Lung (tissue), 12 donors: ENCODE measurements around the gene ITGB6. TPM values are rescaled to one million over a fixed set of nuclear protein-coding genes. Genes with fewer than 3 reads are reported as not detected.

Source experiments
- ATAC-seq: fragments of 200-7000 bp; cut with Tn5 transposase; one replicate; pipeline ENCODE4 v1.9.1; 2020; ENCODE audit warnings: moderate number of reproducible peaks; ENCODE audit not compliant: insufficient read depth, low FRiP score
- DNase-seq, 3 donors: peaks; one replicate each; pipeline ENCODE4 v3.0.0-alpha.2; 2013 to 2017
- H3K27ac ChIP-seq, 2 donors: one replicate each; pipeline ENCODE4 v1.5.1; 2013; ENCODE audit warnings: mild to moderate bottlenecking in 2 of 2, moderate library complexity in 2 of 2, control low read depth in 1 of 2, inconsistent platforms in 1 of 2, low read depth in 1 of 2, low read length in 1 of 2
- H3K27me3 ChIP-seq, 3 donors: one replicate each; pipeline ENCODE4 v1.5.1; 2013; ENCODE audit warnings: low read length in 2 of 3; ENCODE audit not compliant: control insufficient read depth in 3 of 3, insufficient read depth in 3 of 3
- H3K36me3 ChIP-seq, 4 donors: one replicate each; pipeline ENCODE4 v1.5.1; 2013; ENCODE audit warnings: low read length in 4 of 4, mild to moderate bottlenecking in 1 of 4, moderate library complexity in 1 of 4; ENCODE audit not compliant: control insufficient read depth in 4 of 4, insufficient read depth in 4 of 4
- H3K4me1 ChIP-seq, 5 donors: one replicate each; pipeline ENCODE4 v1.5.1; 2013; ENCODE audit warnings: low read length in 5 of 5, mild to moderate bottlenecking in 2 of 5, moderate library complexity in 1 of 5; ENCODE audit not compliant: control insufficient read depth in 5 of 5, insufficient read depth in 5 of 5
- H3K4me3 ChIP-seq: one replicate; pipeline ENCODE4 v1.5.1; 2013; ENCODE audit warnings: mild to moderate bottlenecking, control low read depth, moderate library complexity
- H3K9ac ChIP-seq, 2 donors: one replicate each; pipeline ENCODE4 v1.5.1; 2013; ENCODE audit warnings: low read length in 2 of 2, control low read depth in 1 of 2; ENCODE audit not compliant: insufficient read depth in 1 of 2
- H3K9me3 ChIP-seq, 4 donors: one replicate each; pipeline ENCODE4 v1.5.1; 2013; ENCODE audit warnings: low read length in 3 of 4, mild to moderate bottlenecking in 1 of 4, moderate library complexity in 1 of 4; ENCODE audit not compliant: control insufficient read depth in 4 of 4, insufficient read depth in 3 of 4
- CTCF ChIP-seq: IDR thresholded peaks from 2 replicates; pipeline ENCODE4 v1.5.1; 2012; ENCODE audit warnings: mild to moderate bottlenecking; ENCODE audit errors: control extremely low read depth, extremely low read depth
- WGBS, 2 donors: extraction: QIAGEN DNeasy Blood & Tissue Kit; methylation state at CpG; one replicate each; pipeline ENCODE4 v1.1.7; 2013; 5-methylcytosine and 5-hydroxymethylcytosine counted together
- polyA plus RNA-seq, 2 donors: library from polyadenylated mRNA; stranded (reverse); fragments of 200-250 nt; gene quantifications; one replicate each; pipeline ENCODE4 v1.2.1, GENCODE V29; 2013
- total RNA-seq, 2 donors: library from RNA; depleted of rRNA in 1 of 2; stranded (reverse); fragments of >200 nt in 1 of 2; gene quantifications; one replicate each; pipeline ENCODE4 v1.2.1, GENCODE V29; 2014 to 2021
- donor health status: control.
- donor health status: control.
- donor health status: Bipolar disorder and iron deficiency.
- donor health status: healthy.
- donor health status: DM: yes; HTN: yes; CAD: no.

ITGB6 gene
- total and polyA plus RNA-seq, 4 donors = 35.1 to 141 (median 41.8) TPM

GRCh38 chr2:160144280-160144990 is 55.6 kb downstream of the ITGB6 start:
- no peak for TF ChIP-seq CTCF
- no peaks in the 10 kb centered on the region for H3K27me3 ChIP-seq
- peak overlapping the region in 1 of 2 donors; percentile 85 for H3K27ac ChIP-seq
- DNase-seq (peak in 2 of 3 donors; percentile 20 to 50), ATAC-seq (peak; percentile 36)
- peaks cover 0 to 1% (median 0%) of the 10 kb centered on the region in 4 donors for H3K36me3 ChIP-seq
- WGBS, 2 donors = 48 to 55% methylated on average over 9 of the region's 9 CpGs
- H3K4me3 ChIP-seq = no peak overlapping the region
- H3K4me1 ChIP-seq = peaks cover 0 to 12% (median 2%) of the 10 kb centered on the region in 5 donors
- H3K9ac ChIP-seq = no peak overlapping the region
- peaks cover 0 to 2% (median 0%) of the 10 kb centered on the region in 4 donors for H3K9me3 ChIP-seq

- H3K9ac ChIP-seq = no peak overlapping the region
- no peaks in the 10 kb centered on the region for H3K27me3 ChIP-seq
- H3K27ac ChIP-seq = peak overlapping the region in 1 of 2 donors; percentile 77
- H3K4me1 ChIP-seq = peaks cover 0 to 12% (median 2%) of the 10 kb centered on the region in 5 donors
- peaks cover 0 to 2% (median 0%) of the 10 kb centered on the region in 4 donors for H3K9me3 ChIP-seq
- ATAC-seq (no peak), DNase-seq (no peak)
- peaks cover 0 to 1% (median 0%) of the 10 kb centered on the region in 4 donors for H3K36me3 ChIP-seq
- no peak for TF ChIP-seq CTCF
- H3K4me3 ChIP-seq = no peak overlapping the region
- 88 to 96% methylated on average over 6 of the region's 6 CpGs for WGBS, 2 donors
These were observed 57.6 kb downstream of the ITGB6 start for GRCh38 chr2:160142472-160142871.

- peaks cover 0 to 2% (median 0%) of the 10 kb centered on the region in 4 donors for H3K9me3 ChIP-seq
- 59 to 69% methylated on average over 3 of the region's 3 CpGs for WGBS, 2 donors
- H3K36me3 ChIP-seq = peaks cover 0 to 1% (median 0%) of the 10 kb centered on the region in 4 donors
- DNase-seq = peak in 2 of 3 donors; percentile 49 to 71
- H3K4me3 ChIP-seq = no peak overlapping the region
- peak; percentile 38 for ATAC-seq
- peak overlapping the region in 1 of 2 donors; percentile 77 for H3K27ac ChIP-seq
- peaks cover 0 to 12% (median 2%) of the 10 kb centered on the region in 5 donors for H3K4me1 ChIP-seq
- no peak overlapping the region for H3K9ac ChIP-seq
- TF ChIP-seq CTCF = no peak
- no peaks in the 10 kb centered on the region for H3K27me3 ChIP-seq
These were observed 58.2 kb downstream of the ITGB6 start for GRCh38 chr2:160141912-160142311.
